ENCODE results near the gene TRIP13. TPM values are rescaled to one million over a fixed set of nuclear protein-coding genes. Genes with fewer than 3 reads are reported as not detected.
A peak's percentile ranks its signal among the peaks of the same experiment; 100 is the strongest.

The TRIP13 gene
- total and polyA plus RNA-seq, 2 experiments from 2014 or later, result 19.5 to 20.4 TPM

GRCh38 chr5:930866-931265 is 38.2 kb downstream of the TRIP13 start:
- Histone ChIP-seq H3K4me1 (ENCODE audit: insufficient read depth) (peaks cover 4% of the 10 kb centered on the region; the same call in 1 of the 2 replicates), H3K36me3 (ENCODE audit: low read depth) (no peaks in the 10 kb centered on the region), H2AFZ (no peak overlapping the region), H3F3A (ENCODE audit: insufficient read depth) (no peaks in the 10 kb centered on the region), H3K9me3 (ENCODE audit: low read depth) (no peaks in the 10 kb centered on the region), H4K20me1 (ENCODE audit: insufficient read depth) (no peaks in the 10 kb centered on the region), H3K9ac (no peak overlapping the region), H3K4me3 (no peak overlapping the region), H3K4me2 (ENCODE audit: unreplicated experiment) (no peak overlapping the region), H3K27me3 (replicated peaks; ENCODE audit: insufficient read depth) (peaks cover 20% of the 10 kb centered on the region; the same call in 1 of the 2 replicates), H3K79me2 (ENCODE audit: insufficient read depth) (no peaks in the 10 kb centered on the region), H3K9me2 (ENCODE audit: insufficient read depth) (no peaks in the 10 kb centered on the region), H3K27ac (no peak overlapping the region)
- DNase-seq, result peak; percentile 27
- TF ChIP-seq EZH2phosphoT487 (IDR thresholded peaks at IDR 0.05; ENCODE audit: insufficient read depth, low read depth), result no peak
- TF ChIP-seq EZH2 (IDR thresholded peaks at IDR 0.05; ENCODE audit: insufficient read depth, poor library complexity, severe bottlenecking), result no peak
- 76 to 78% methylated on average over 8 of the region's 8 CpGs for WGBS, 2 experiments (ENCODE audit: low coverage in 1 of 2, low lambda C conversion rate in 2 of 2, missing lambda C conversion rate in 2 of 2)
- in situ Hi-C loops (cut with MboI), result loop anchor here (10.0 to 25.0 kb wide), 2 partner anchors 244 to 706 kb away; no protein-coding TSS in a partner anchor

GRCh38 chr5:931570-932145 is 39.0 kb downstream of the TRIP13 start:
- H3F3A ChIP-seq (ENCODE audit: insufficient read depth), result no peaks in the 10 kb centered on the region
- in situ Hi-C loops (cut with MboI), result loop anchor here (10.0 to 25.0 kb wide), 2 partner anchors 243 to 706 kb away; no protein-coding TSS in a partner anchor
- no peak overlapping the region for H2AFZ ChIP-seq
- H3K4me1 ChIP-seq (ENCODE audit: insufficient read depth), result peaks cover 1% of the 10 kb centered on the region; the same call in 1 of the 2 replicates
- TF ChIP-seq EZH2 (IDR thresholded peaks at IDR 0.05; ENCODE audit: insufficient read depth, poor library complexity, severe bottlenecking) (no peak), EZH2phosphoT487 (IDR thresholded peaks at IDR 0.05; ENCODE audit: insufficient read depth, low read depth) (no peak)
- H3K9me3 ChIP-seq (ENCODE audit: low read depth), result no peaks in the 10 kb centered on the region
- H3K79me2 ChIP-seq (ENCODE audit: insufficient read depth), result no peaks in the 10 kb centered on the region
- no peak overlapping the region for H3K4me3 ChIP-seq
- DNase-seq, result no peak
- no peaks in the 10 kb centered on the region for H3K9me2 ChIP-seq (ENCODE audit: insufficient read depth)
- H3K4me2 ChIP-seq (ENCODE audit: unreplicated experiment), result no peak overlapping the region
- H3K27ac ChIP-seq, result no peak overlapping the region
- H3K36me3 ChIP-seq (ENCODE audit: low read depth), result no peaks in the 10 kb centered on the region
- no peaks in the 10 kb centered on the region for H4K20me1 ChIP-seq (ENCODE audit: insufficient read depth)
- peaks cover 24% of the 10 kb centered on the region for H3K27me3 ChIP-seq (replicated peaks; ENCODE audit: insufficient read depth)
- no peak overlapping the region for H3K9ac ChIP-seq
- WGBS, 2 experiments (ENCODE audit: low coverage in 1 of 2, low lambda C conversion rate in 2 of 2, missing lambda C conversion rate in 2 of 2), result 78 to 82% methylated on average over 13 of the region's 13 CpGs

DNA sequence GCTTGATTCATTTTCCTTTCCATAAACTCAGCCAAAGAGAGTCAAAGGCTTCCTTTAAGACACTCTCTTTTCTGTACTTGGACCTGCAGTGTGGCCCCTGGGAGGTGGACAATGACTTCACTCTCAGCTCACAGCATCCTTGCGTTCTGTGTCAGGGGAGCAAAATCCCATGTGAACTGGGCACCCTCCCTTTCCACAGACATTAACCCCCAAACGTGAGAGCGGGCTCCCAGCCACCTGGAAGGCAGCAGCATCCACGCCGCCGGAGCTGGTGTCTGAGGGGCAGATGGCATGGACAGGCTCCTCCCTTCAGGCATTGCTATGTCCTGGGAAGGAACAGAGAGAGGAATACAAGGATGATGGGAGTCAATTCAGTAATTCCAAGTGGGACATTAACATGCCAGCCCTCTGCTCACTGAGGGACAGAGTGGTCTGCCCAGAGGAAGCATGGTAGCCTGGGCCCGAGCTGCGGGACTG is 39.5 kb downstream of the TRIP13 start:
- peaks cover 24% of the 10 kb centered on the region for H3K27me3 ChIP-seq (replicated peaks; ENCODE audit: insufficient read depth)
- H4K20me1 ChIP-seq (ENCODE audit: insufficient read depth), result no peaks in the 10 kb centered on the region
- no peak overlapping the region for H3K27ac ChIP-seq
- TF ChIP-seq EZH2phosphoT487 (IDR thresholded peaks at IDR 0.05; ENCODE audit: insufficient read depth, low read depth) (no peak), EZH2 (IDR thresholded peaks at IDR 0.05; ENCODE audit: insufficient read depth, poor library complexity, severe bottlenecking) (no peak)
- no peaks in the 10 kb centered on the region for H3K9me2 ChIP-seq (ENCODE audit: insufficient read depth)
- H3K9ac ChIP-seq, result no peak overlapping the region
- no peak for DNase-seq
- in situ Hi-C loops (cut with MboI), result loop anchor here (10.0 to 25.0 kb wide), 2 partner anchors 243 to 705 kb away; no protein-coding TSS in a partner anchor
- WGBS, 2 experiments (ENCODE audit: low coverage in 1 of 2, low lambda C conversion rate in 2 of 2, missing lambda C conversion rate in 2 of 2), result 43 to 44% methylated on average over 8 of the region's 8 CpGs
- no peaks in the 10 kb centered on the region for H3K4me1 ChIP-seq (ENCODE audit: insufficient read depth)
- no peaks in the 10 kb centered on the region for H3K36me3 ChIP-seq (ENCODE audit: low read depth)
- H3F3A ChIP-seq (ENCODE audit: insufficient read depth), result no peaks in the 10 kb centered on the region
- H3K79me2 ChIP-seq (ENCODE audit: insufficient read depth), result no peaks in the 10 kb centered on the region
- H3K9me3 ChIP-seq (ENCODE audit: low read depth), result no peaks in the 10 kb centered on the region
- no peak overlapping the region for H2AFZ ChIP-seq
- no peak overlapping the region for H3K4me2 ChIP-seq (ENCODE audit: unreplicated experiment)
- no peak overlapping the region for H3K4me3 ChIP-seq

DNA sequence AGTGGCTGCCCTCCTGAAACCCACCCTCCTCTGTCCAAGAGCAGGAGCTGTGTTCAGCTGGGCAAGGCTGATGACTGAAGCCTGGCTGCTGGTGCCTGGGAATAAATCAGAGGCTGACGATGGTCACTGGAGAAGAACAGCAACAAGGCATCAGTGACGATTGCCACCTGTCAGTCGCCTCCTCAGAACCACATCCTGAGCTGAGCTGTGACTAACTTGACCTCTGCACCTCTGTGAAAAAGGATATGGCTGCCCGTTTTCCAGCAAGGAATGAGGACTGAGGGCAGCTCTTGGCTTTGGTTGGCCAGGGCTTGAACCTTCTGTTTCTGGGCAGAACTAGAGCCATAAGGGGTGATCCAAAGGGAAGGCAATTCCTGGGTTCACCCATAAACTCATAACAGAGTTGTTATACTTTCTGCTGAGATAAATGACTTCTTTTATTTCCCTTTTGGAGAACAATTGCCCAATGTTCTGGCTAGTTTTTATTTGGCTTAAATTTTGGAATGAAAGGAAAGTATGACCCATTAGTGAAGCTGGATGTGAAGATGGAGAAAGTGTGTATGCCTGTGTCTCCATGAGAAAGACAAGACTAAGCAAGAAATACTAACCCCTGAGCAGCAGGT is 40.1 kb downstream of the TRIP13 start:
- Histone ChIP-seq H3K36me3 (ENCODE audit: low read depth) (no peaks in the 10 kb centered on the region), H3K9me2 (ENCODE audit: insufficient read depth) (no peaks in the 10 kb centered on the region)

More for the DNA sequence above, 40.1 kb downstream of the TRIP13 start:
- Histone ChIP-seq H3K79me2 (ENCODE audit: insufficient read depth) (no peaks in the 10 kb centered on the region), H3K9me3 (ENCODE audit: low read depth) (no peaks in the 10 kb centered on the region), H3K27me3 (replicated peaks; ENCODE audit: insufficient read depth) (peaks cover 24% of the 10 kb centered on the region), H4K20me1 (ENCODE audit: insufficient read depth) (no peaks in the 10 kb centered on the region), H3K9ac (no peak overlapping the region), H3K27ac (no peak overlapping the region), H2AFZ (no peak overlapping the region), H3F3A (ENCODE audit: insufficient read depth) (no peaks in the 10 kb centered on the region), H3K4me1 (ENCODE audit: insufficient read depth) (no peaks in the 10 kb centered on the region), H3K4me2 (ENCODE audit: unreplicated experiment) (no peak overlapping the region), H3K4me3 (no peak overlapping the region)
- TF ChIP-seq EZH2 (IDR thresholded peaks at IDR 0.05; ENCODE audit: insufficient read depth, poor library complexity, severe bottlenecking), result no peak
- TF ChIP-seq EZH2phosphoT487 (IDR thresholded peaks at IDR 0.05; ENCODE audit: insufficient read depth, low read depth), result no peak
- in situ Hi-C loops (cut with MboI), result loop anchor here (10.0 to 25.0 kb wide), 2 partner anchors 242 to 705 kb away; no protein-coding TSS in a partner anchor
- peak; percentile 19 for DNase-seq
- WGBS, 2 experiments (ENCODE audit: low coverage in 1 of 2, low lambda C conversion rate in 2 of 2, missing lambda C conversion rate in 2 of 2), result 28 to 29% methylated on average over 4 of the region's 4 CpGs
